Astrocyte of the cerebellum (primary cell): ENCODE data around the gene SNX9.

ENCODE experiments used
- DNase-seq: peaks from one replicate; pipeline ENCODE4 v3.0.0-alpha.2; 2011; ENCODE audit warnings: low read depth
- H3K4me3 ChIP-seq: 2 replicates; pipeline ENCODE4 v1.5.1; 2011; ENCODE audit warnings: mild to moderate bottlenecking, low read depth, low read length, moderate library complexity
- CTCF ChIP-seq: IDR thresholded peaks from 2 replicates; pipeline ENCODE4 v1.5.1; 2012; ENCODE audit warnings: low read length, low read depth, moderate library complexity, mild to moderate bottlenecking; ENCODE audit errors: missing control alignments
- in situ Hi-C: cut with HindIII; loops from 2 replicates; pipeline ENCODE4 v1.10.0; 2017; ENCODE audit warnings: low sequenced_read_pairs

The SNX9 gene

GRCh38 chr6:157821342-157822033 lies 1.6 kb upstream of the SNX9 start:
- TF ChIP-seq CTCF: no peak
- DNase-seq: no peak
- in situ Hi-C loops: no loop called here
- H3K4me3 ChIP-seq: no peak overlapping the region

GRCh38 chr6:157822245-157823000 lies 623 bp upstream of the SNX9 start:
- TF ChIP-seq CTCF: no peak
- H3K4me3 ChIP-seq: peak overlapping the region; percentile 83
- in situ Hi-C loops: no loop called here
- DNase-seq: no peak

GRCh38 chr6:157823528-157824370 lies 703 bp downstream of the SNX9 start:
- peak; percentile 57 for DNase-seq
- in situ Hi-C loops: no loop called here
- no peak for TF ChIP-seq CTCF
- H3K4me3 ChIP-seq: peak overlapping the region; percentile 83

GRCh38 chr6:157825243-157825904 lies 2.3 kb downstream of the SNX9 start:
- H3K4me3 ChIP-seq: peak overlapping the region; percentile 83
- no peak for TF ChIP-seq CTCF
- no peak for DNase-seq
- in situ Hi-C loops: no loop called here

- in situ Hi-C loops: loop anchor here (5.0 kb wide), 1 partner anchor 52 kb away; no protein-coding TSS in a partner anchor
- no peak for DNase-seq
- H3K4me3 ChIP-seq: no peak overlapping the region
- TF ChIP-seq CTCF: no peak
Observed at GRCh38 chr6:157830354-157831017, 7.4 kb downstream of the SNX9 start.
